Heart left ventricle (tissue), 13 donors: ENCODE measurements around the gene HMGCS2.

ENCODE experiments used
- POLR2A ChIP-seq, 2 donors: fragments of 450-650 bp; IDR thresholded peaks; one replicate each; pipeline ENCODE4 v1.6.1; 2017; ENCODE audit warnings: antibody characterized with exemption in 2 of 2, mild to moderate bottlenecking in 2 of 2, moderate library complexity in 2 of 2
- TF ChIP-seq, protein P1 (sequence below), 12 donors: fragments of 200-600 bp; sonication (generic) in 4 of 12; IDR thresholded peaks; one replicate each; pipeline versions ENCODE4 v1.5.0 to v1.8.0; 2018 to 2022; ENCODE audit warnings: antibody characterized with exemption in 12 of 12, mild to moderate bottlenecking in 5 of 12
- donor health status: ischemic (EF 13 %, LVEDD 7.1; RV severe dilation, severe dysfunction).
- donor health status: DM: no; HTN: yes; CAD: no.
- donor health status: DM: no; HTN: no; CAD: no.
- donor health status: ischemic (EF 25% LVEDD 6.9; RV normal size, moderate dysfunction).
- donor health status: ischemic (EF 25% LVEDD 5.7; RV mildly dilated, moderate dysfunction).
- donor health status: ischemic (EF 35%, LVEDD 5.7; RV mildly dilated, moderate dysfunction).
- donor health status: nonischemic (EF 11% LVEDD 7.7; RV severe dilation, severe dysfunction).
- donor health status: DM: yes; HTN: yes; CAD: no.
- donor health status: PGD.
- donor health status: ischemic (EF 29% LVEDD 5.4; RV normal size, mild dysfunction).
- donor health status: nonischemic (EF 23%, LVEDD 6.1; RV moderate dilation, normal function).

- TF ChIP-seq, protein P1, sequence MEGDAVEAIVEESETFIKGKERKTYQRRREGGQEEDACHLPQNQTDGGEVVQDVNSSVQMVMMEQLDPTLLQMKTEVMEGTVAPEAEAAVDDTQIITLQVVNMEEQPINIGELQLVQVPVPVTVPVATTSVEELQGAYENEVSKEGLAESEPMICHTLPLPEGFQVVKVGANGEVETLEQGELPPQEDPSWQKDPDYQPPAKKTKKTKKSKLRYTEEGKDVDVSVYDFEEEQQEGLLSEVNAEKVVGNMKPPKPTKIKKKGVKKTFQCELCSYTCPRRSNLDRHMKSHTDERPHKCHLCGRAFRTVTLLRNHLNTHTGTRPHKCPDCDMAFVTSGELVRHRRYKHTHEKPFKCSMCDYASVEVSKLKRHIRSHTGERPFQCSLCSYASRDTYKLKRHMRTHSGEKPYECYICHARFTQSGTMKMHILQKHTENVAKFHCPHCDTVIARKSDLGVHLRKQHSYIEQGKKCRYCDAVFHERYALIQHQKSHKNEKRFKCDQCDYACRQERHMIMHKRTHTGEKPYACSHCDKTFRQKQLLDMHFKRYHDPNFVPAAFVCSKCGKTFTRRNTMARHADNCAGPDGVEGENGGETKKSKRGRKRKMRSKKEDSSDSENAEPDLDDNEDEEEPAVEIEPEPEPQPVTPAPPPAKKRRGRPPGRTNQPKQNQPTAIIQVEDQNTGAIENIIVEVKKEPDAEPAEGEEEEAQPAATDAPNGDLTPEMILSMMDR (IDR thresholded peaks at IDR 0.05) = no peak
- TF ChIP-seq POLR2A (IDR thresholded peaks at IDR 0.05) = no peak
These were observed 47.8 kb downstream of the HMGCS2 start for GRCh38 chr1:119720866-119721440.
